IMR-90 (cell line): ENCODE data around the gene RXRB.

Source experiments
- CTCF ChIP-seq: conservative IDR thresholded peaks from 2 replicates; pipeline ENCODE4 v1.5.1; 2012; ENCODE audit warnings: mild to moderate bottlenecking, low read depth, low read length, improper control_type of control experiment
- MAFK ChIP-seq: IDR thresholded peaks from 2 replicates; pipeline ENCODE4 v1.6.1; 2012; ENCODE audit warnings: low read depth, low read length, improper control_type of control experiment
- NFE2L2 ChIP-seq: fragments of 150-350 bp; IDR thresholded peaks from 2 replicates; pipeline ENCODE4 v1.6.1; 2016; ENCODE audit warnings: low read depth, mild to moderate bottlenecking, low read length
- POLR2A ChIP-seq: IDR thresholded peaks from 2 replicates; pipeline ENCODE4 v1.6.1; 2012; ENCODE audit warnings: mild to moderate bottlenecking, low read depth, low read length
- RAD21 ChIP-seq: IDR thresholded peaks from 2 replicates; pipeline ENCODE4 v1.6.1; 2012; ENCODE audit warnings: low read length, improper control_type of control experiment
- SMC3 ChIP-seq: fragments of 150-350 bp; IDR thresholded peaks from 2 replicates; pipeline ENCODE4 v1.6.1; 2016; ENCODE audit warnings: low read depth, mild to moderate bottlenecking, antibody characterized with exemption, low read length, moderate library complexity

GRCh38 chr6:33191383-33192104, 8.9 kb downstream of the RXRB start:
- TF ChIP-seq CTCF (no peak), RAD21 (no peak), SMC3 (no peak), NFE2L2 (no peak), POLR2A (no peak), MAFK (no peak)
